H1 (cell line): ENCODE data around the gene UBE2I. TPM values are rescaled to one million over a fixed set of nuclear protein-coding genes. Genes with fewer than 3 reads are reported as not detected.

ENCODE experiments used
- CTCF ChIA-PET: fragments of 300-600 bp; sonication (Branson Sonifier 250); formaldehyde crosslinking; loops from one replicate; lab custom pipeline; 2021; ENCODE audit not compliant: partially characterized antibody; lab: Charles Lee
- POLR2A ChIA-PET: fragments of 300-600 bp; sonication (Branson Sonifier 250); formaldehyde crosslinking; loops from one replicate; lab custom pipeline; 2021; ENCODE audit warnings: inconsistent platforms; ENCODE audit not compliant: partially characterized antibody; lab: Charles Lee
- DNase-seq, 2 experiments: peaks; one replicate each; pipeline versions ENCODE4 v3.0.0 to v3.0.0-alpha.2; 2010 to 2022; ENCODE audit warnings: low spot score in 2 of 2, low read depth in 1 of 2, mixed read lengths in 1 of 2
- FAIRE-seq: peaks from 2 replicates; lab custom pipeline; 2011; peaks lifted over from hg19 to GRCh38; lab: Jason Lieb, UNC
- H2AFZ ChIP-seq: 2 replicates; pipeline ENCODE4 v1.8.1; 2012; ENCODE audit warnings: low read length, inconsistent platforms
- H2AK5ac ChIP-seq: 2 replicates; pipeline ENCODE4 v1.6.1; 2013; ENCODE audit warnings: low read depth, low read length
- H2BK120ac ChIP-seq: replicated peaks from 2 replicates; pipeline ENCODE3; 2013; ENCODE audit warnings: low read depth, low read length, inconsistent platforms
- H2BK12ac ChIP-seq: 2 replicates; pipeline ENCODE4 v1.6.1; 2013; ENCODE audit warnings: low read depth, low read length
- H2BK15ac ChIP-seq: 2 replicates; pipeline ENCODE4 v1.6.1; 2013; ENCODE audit warnings: low read length
- H2BK20ac ChIP-seq: 2 replicates; pipeline ENCODE4 v1.6.1; 2013; ENCODE audit warnings: low read length
- H2BK5ac ChIP-seq: 2 replicates; pipeline ENCODE4 v1.6.1; 2013; ENCODE audit warnings: low read depth, low read length
- H3K14ac ChIP-seq: 2 replicates; pipeline ENCODE4 v1.6.1; 2013; ENCODE audit warnings: inconsistent platforms; ENCODE audit not compliant: insufficient read length
- H3K18ac ChIP-seq: 2 replicates; pipeline ENCODE4 v1.6.1; 2013; ENCODE audit warnings: low read length; ENCODE audit errors: extremely low read depth
- H3K23ac ChIP-seq: 2 replicates; pipeline ENCODE4 v1.6.1; 2013; ENCODE audit warnings: inconsistent platforms; ENCODE audit not compliant: insufficient read length
- H3K23me2 ChIP-seq: 2 replicates; pipeline ENCODE4 v1.6.1; 2013; ENCODE audit warnings: low read depth, low read length
- H3K27ac ChIP-seq: 2 replicates; pipeline ENCODE4 v1.6.1; 2011; ENCODE audit warnings: low read depth, low read length, inconsistent platforms
- H3K27me3 ChIP-seq, 4 experiments: replicated peaks in 1 of 4; 1 replicate in 1 of 4; 2 replicates in 3 of 4; pipeline versions ENCODE4 v1.6.1 to v1.8.1; 2011 to 2013; ENCODE audit warnings: low read length in 3 of 4, mild to moderate bottlenecking in 3 of 4, inconsistent platforms in 2 of 4, mixed read lengths in 2 of 4, moderate library complexity in 1 of 4; ENCODE audit not compliant: control insufficient read depth in 3 of 4, insufficient read depth in 3 of 4; ENCODE audit errors: extremely low read depth in 1 of 4
- H3K36me3 ChIP-seq, 4 experiments: 2 replicates each; pipeline versions ENCODE4 v1.6.1 to v1.8.1; 2011 to 2013; ENCODE audit warnings: mild to moderate bottlenecking in 4 of 4, low read length in 3 of 4, moderate library complexity in 2 of 4, control low read depth in 1 of 4, inconsistent platforms in 1 of 4; ENCODE audit not compliant: insufficient read depth in 4 of 4, control insufficient read depth in 2 of 4
- H3K4ac ChIP-seq: replicated peaks from 2 replicates; pipeline ENCODE3; 2013; ENCODE audit warnings: low read length, low read depth, mixed read lengths, inconsistent platforms; ENCODE audit not compliant: insufficient read length
- H3K4me1 ChIP-seq, 4 experiments: replicated peaks in 1 of 4; 1 replicate in 1 of 4; 2 replicates in 3 of 4; pipeline versions ENCODE4 v1.6.1 to v1.8.1; 2011 to 2013; ENCODE audit warnings: low read length in 3 of 4, inconsistent platforms in 2 of 4, mixed read lengths in 1 of 4; ENCODE audit not compliant: insufficient read depth in 4 of 4, control insufficient read depth in 3 of 4
- H3K4me2 ChIP-seq, 2 experiments: 2 replicates each; pipeline versions ENCODE4 v1.6.1 to v1.8.1; 2011 to 2013; ENCODE audit warnings: low read depth in 2 of 2, low read length in 2 of 2, control low read depth in 1 of 2, inconsistent platforms in 1 of 2, mild to moderate bottlenecking in 1 of 2; ENCODE audit not compliant: insufficient read depth in 1 of 2
- H3K4me3 ChIP-seq, 4 experiments: fragments of 200-600, 300-600 bp in 1 of 4; sonication (generic), shearing (Covaris generic), sonication (Bioruptor Twin) in 1 of 4; 2 replicates each; pipeline versions ENCODE4 v1.5.1 to v1.8.1; 2011 to 2016; ENCODE audit warnings: low read length in 4 of 4, low read depth in 3 of 4, control low read depth in 2 of 4, inconsistent platforms in 2 of 4, mild to moderate bottlenecking in 2 of 4, mixed read lengths in 1 of 4, moderate library complexity in 1 of 4; ENCODE audit not compliant: insufficient read depth in 2 of 4; ENCODE audit errors: extremely low read depth in 1 of 4
- H3K56ac ChIP-seq: replicated peaks from 2 replicates; pipeline ENCODE3; 2013; ENCODE audit warnings: low read depth, mild to moderate bottlenecking, mixed read lengths, low read length, inconsistent platforms; ENCODE audit not compliant: insufficient read length
- H3K79me1 ChIP-seq: 2 replicates; pipeline ENCODE4 v1.6.1; 2013; ENCODE audit warnings: low read depth, low read length, control low read depth
- H3K79me2 ChIP-seq, 2 experiments: 2 replicates each; pipeline versions ENCODE4 v1.6.1 to v1.8.1; 2012 to 2013; ENCODE audit warnings: low read length in 2 of 2, mild to moderate bottlenecking in 2 of 2, inconsistent platforms in 1 of 2; ENCODE audit not compliant: insufficient read depth in 2 of 2, control insufficient read depth in 1 of 2
- H3K9ac ChIP-seq, 4 experiments: replicated peaks in 1 of 4; 1 replicate in 1 of 4; 2 replicates in 3 of 4; pipeline versions ENCODE4 v1.6.1 to v1.8.1; 2011 to 2013; ENCODE audit warnings: low read depth in 3 of 4, low read length in 3 of 4, control low read depth in 2 of 4, mild to moderate bottlenecking in 2 of 4, moderate library complexity in 2 of 4, inconsistent platforms in 1 of 4; ENCODE audit errors: extremely low read depth in 1 of 4
- H3K9me3 ChIP-seq, 2 experiments: 2 replicates each; pipeline versions ENCODE4 v1.6.1 to v1.8.1; 2012 to 2013; ENCODE audit warnings: mild to moderate bottlenecking in 2 of 2, moderate library complexity in 2 of 2, control low read depth in 1 of 2, inconsistent platforms in 1 of 2, low read depth in 1 of 2, low read length in 1 of 2, mixed read lengths in 1 of 2; ENCODE audit not compliant: insufficient read depth in 2 of 2
- H4K20me1 ChIP-seq, 2 experiments: replicated peaks in 1 of 2; 2 replicates each; pipeline versions ENCODE3 to v1.8.1; 2011 to 2013; ENCODE audit warnings: inconsistent platforms in 2 of 2, low read length in 2 of 2, mild to moderate bottlenecking in 1 of 2; ENCODE audit not compliant: insufficient read depth in 2 of 2, control insufficient read depth in 1 of 2
- H4K5ac ChIP-seq: 2 replicates; pipeline ENCODE4 v1.6.1; 2013; ENCODE audit warnings: low read length, low read depth, mixed read lengths, inconsistent platforms; ENCODE audit not compliant: insufficient read length
- H4K8ac ChIP-seq: 2 replicates; pipeline ENCODE4 v1.8.0; 2013; ENCODE audit warnings: mild to moderate bottlenecking, moderate library complexity, low read length, inconsistent platforms; ENCODE audit not compliant: insufficient read depth; ENCODE audit errors: extremely low read depth
- H4K91ac ChIP-seq: replicated peaks from 2 replicates; pipeline ENCODE3; 2013; ENCODE audit warnings: low read length, mixed read lengths, inconsistent platforms; ENCODE audit not compliant: insufficient read length
- CHD2 ChIP-seq: IDR thresholded peaks from 2 replicates; pipeline ENCODE4 v1.6.1; 2012; ENCODE audit warnings: low read length, improper control_type of control experiment
- EGR1 ChIP-seq: IDR thresholded peaks from 2 replicates; pipeline ENCODE4 v1.6.1; 2011; ENCODE audit warnings: low read depth, low read length, borderline replicate concordance
- NANOG ChIP-seq: IDR thresholded peaks from 2 replicates; pipeline ENCODE4 v1.6.1; 2011; ENCODE audit warnings: low read length, low read depth, mild to moderate bottlenecking, inconsistent platforms; ENCODE audit not compliant: insufficient read depth, poor library complexity, severe bottlenecking
- POLR2A ChIP-seq, 2 experiments: IDR thresholded peaks; 1 replicate in 1 of 2; 2 replicates in 1 of 2; pipeline ENCODE4 v1.6.1; 2011; ENCODE audit warnings: low read depth in 2 of 2, low read length in 2 of 2, mild to moderate bottlenecking in 2 of 2; ENCODE audit errors: control extremely low read depth in 1 of 2
- RAD21 ChIP-seq, 2 experiments: IDR thresholded peaks in 1 of 2; conservative IDR thresholded peaks in 1 of 2; 2 replicates each; pipeline ENCODE4 v1.6.1; 2011; ENCODE audit warnings: low read depth in 2 of 2, low read length in 2 of 2, improper control_type of control experiment in 1 of 2, inconsistent platforms in 1 of 2, mild to moderate bottlenecking in 1 of 2, moderate library complexity in 1 of 2
- RBBP5 ChIP-seq: IDR thresholded peaks from 2 replicates; pipeline ENCODE4 v1.7.1; 2012; ENCODE audit warnings: low read depth, mild to moderate bottlenecking, inconsistent platforms, low read length, moderate library complexity, borderline replicate concordance
- SIX5 ChIP-seq: IDR thresholded peaks from 2 replicates; pipeline ENCODE4 v1.6.1; 2011; ENCODE audit warnings: mild to moderate bottlenecking, low read depth, low read length
- WGBS, 2 experiments: shearing (Covaris generic) in 1 of 2; methylation state at CpG; one replicate each; pipeline versions ENCODE4 v1.1.6 to v1.1.7; 2013 to 2015; ENCODE audit warnings: low lambda C conversion rate in 2 of 2, mixed read lengths in 2 of 2, inconsistent platforms in 1 of 2, low coverage in 1 of 2, missing lambda C conversion rate in 1 of 2; ENCODE audit not compliant: insufficient replicate concordance in 2 of 2, insufficient coverage in 1 of 2, insufficient read length in 1 of 2; ENCODE audit errors: extremely low coverage in 1 of 2, missing lambda C conversion rate in 1 of 2; 5-methylcytosine and 5-hydroxymethylcytosine counted together
- polyA plus RNA-seq, 7 experiments: library from polyadenylated mRNA; depleted of rRNA in 3 of 7; stranded (reverse) in 5 of 7; unstranded in 2 of 7; fragments of >200 nt in 5 of 7; fragments of 200-250 nt in 2 of 7; gene quantifications; 1 replicate in 5 of 7; 2 replicates in 1 of 7; 4 replicates in 1 of 7; pipeline versions ENCODE4 v1.2.1 to v1.2.3, GENCODE V29; 2011 to 2013; ENCODE audit warnings: missing spikeins in 2 of 7, mixed read lengths in 2 of 7
- total RNA-seq: library from RNA; stranded (reverse); fragmentation: NEBNext Ultra II Directional; extraction: Animal tissue kit (Norgen Biotek cat#: 25700); gene quantifications from 2 replicates; pipeline ENCODE4 v1.2.1, GENCODE V29; 2021

Gene UBE2I
- total and polyA plus RNA-seq, 2 of the 8 experiments (the other 6 are each of a cell fraction or from before 2014, with no cell fraction given), result 148 to 268 TPM

DNA sequence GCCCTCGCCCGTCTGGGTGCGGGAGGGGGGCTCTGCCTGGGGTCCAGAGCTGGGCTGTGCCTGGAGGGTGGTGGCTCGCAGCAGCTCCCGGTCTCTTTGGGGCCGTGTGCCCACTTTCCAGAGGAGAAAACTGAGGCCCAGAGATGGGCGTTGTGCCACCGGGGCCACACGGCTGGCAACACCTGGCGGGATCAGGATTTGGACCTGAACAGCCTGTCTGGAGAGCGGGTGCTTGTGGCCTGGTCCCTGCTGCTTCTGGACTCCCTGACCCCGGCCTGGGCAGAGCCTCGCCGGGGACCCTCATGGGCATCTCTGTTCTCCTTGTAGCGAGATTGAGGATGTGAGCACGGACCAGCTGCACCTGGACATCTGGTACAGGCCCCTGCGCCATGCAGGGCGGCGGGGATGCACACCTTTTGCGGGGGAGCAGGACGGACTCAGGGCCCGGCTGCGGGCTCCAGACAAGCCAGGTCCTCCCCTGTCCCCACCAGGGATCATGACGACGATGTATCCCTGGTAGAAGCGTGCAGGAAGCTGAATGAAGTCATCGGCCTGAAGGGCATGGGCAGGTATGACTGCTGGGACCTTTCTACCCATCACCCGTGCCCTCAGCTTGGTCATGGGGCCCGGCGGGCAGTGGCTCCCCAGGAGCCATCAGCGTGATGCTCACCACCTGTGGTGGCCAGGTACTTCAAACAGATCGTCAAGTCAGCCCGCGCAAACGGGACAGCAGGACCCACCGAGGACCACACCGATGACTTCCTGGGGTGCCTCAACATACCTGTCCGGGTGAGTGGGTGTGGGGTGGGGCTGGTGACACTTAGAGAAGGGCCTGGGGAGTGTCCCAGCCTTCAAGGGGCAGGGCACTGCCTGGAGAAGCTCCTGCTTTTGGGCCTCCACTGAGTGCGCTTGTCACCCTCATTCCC is 32.3 kb downstream of the UBE2I start:
- Histone ChIP-seq H3K9me3 (no peaks in the 10 kb centered on the region), H3K4ac (no peak overlapping the region), H3K9ac (no peak overlapping the region), H3K14ac (no peak overlapping the region), H3K79me2 (no peaks in the 10 kb centered on the region), H3K23me2 (peaks cover 4% of the 10 kb centered on the region; the same call in 1 of the 2 replicates), H3K4me3 (no peak overlapping the region), H3K56ac (no peak overlapping the region), H2AFZ (no peak overlapping the region), H4K8ac (no peak overlapping the region), H3K27ac (no peak overlapping the region), H3K18ac (no peak overlapping the region), H2BK15ac (no peak overlapping the region), H3K4me2 (peak overlapping the region in 1 of 2 experiments; percentile 73; a peak in 2 of 4 replicates), H3K23ac (no peak overlapping the region), H3K79me1 (no peaks in the 10 kb centered on the region), H3K27me3 (peaks cover 0 to 9% (median 1%) of the 10 kb centered on the region in 4 experiments; a peak in 3 of 7 replicates), H2BK5ac (no peak overlapping the region), H2BK12ac (no peak overlapping the region), H3K4me1 (peaks cover 0 to 12% (median 3%) of the 10 kb centered on the region in 4 experiments; a peak in 4 of 7 replicates), H4K91ac (no peak overlapping the region), H4K5ac (no peak overlapping the region), H3K36me3 (no peaks in the 10 kb centered on the region), H2AK5ac (no peak overlapping the region), H4K20me1 (peaks cover 0 to 13% of the 10 kb centered on the region in 2 experiments), H2BK120ac (no peak overlapping the region), H2BK20ac (no peak overlapping the region)
- 88% methylated on average over 38 of the region's 39 CpGs; no CpG with 5 or more reads in 1 of the 2 experiments for WGBS, 2 experiments
- DNase-seq (no peak), FAIRE-seq (no peak)
- ChIA-PET CTCF (interaction anchor here (0.9 to 11.1 kb wide), 3 partner anchors 10 to 123 kb away, joined by 3 to 52 read pairs (median 7); partner anchors contain the start of gene BAIAP3), POLR2A (interaction anchor here (1.0 to 1.7 kb wide), 3 partner anchors 8 to 10 kb away, joined by 3 to 7 read pairs (median 5); partner anchors contain the start of genes BAIAP3, GNPTG and TSR3)
- TF ChIP-seq RBBP5, result no peak
- TF ChIP-seq POLR2A (IDR thresholded peaks at IDR 0.05; ENCODE audit: control extremely low read depth in 1 of 2, low read depth in 2 of 2, low read length in 2 of 2), result no peak
- no peak for TF ChIP-seq RAD21 (IDR thresholded peaks at IDR 0.05 in 1 of 2, conservative IDR thresholded peaks at IDR 0.05 in 1 of 2; ENCODE audit: low read depth in 2 of 2, low read length in 2 of 2)
- no peak for TF ChIP-seq CHD2
- no peak for TF ChIP-seq SIX5
- no peak for TF ChIP-seq NANOG
- TF ChIP-seq EGR1, result no peak
